Upper lobe of left lung (tissue), 6 donors: ENCODE results near the gene PIK3R6. TPM values are rescaled to one million over a fixed set of nuclear protein-coding genes. Genes with fewer than 3 reads are reported as not detected.

Experiments used
- ATAC-seq, 2 donors: fragments of 200-7000 bp; cut with Tn5 transposase; one replicate each; pipeline ENCODE4 v1.9.1; 2022; ENCODE audit warnings: mild to moderate bottlenecking in 2 of 2, moderate library complexity in 2 of 2; ENCODE audit not compliant: low FRiP score in 2 of 2
- DNase-seq, 2 donors: peaks; one replicate each; pipeline ENCODE4 v3.0.0-alpha.2; 2019 to 2020
- H3K27ac ChIP-seq, 4 donors: fragments of 200-600 bp; sonication (generic); one replicate each; pipeline ENCODE4 v1.5.1; 2016 to 2019
- H3K27me3 ChIP-seq, 4 donors: fragments of 200-600 bp; sonication (generic); one replicate each; pipeline ENCODE4 v1.5.1; 2017 to 2019
- H3K36me3 ChIP-seq, 4 donors: fragments of 200-600 bp; sonication (generic); one replicate each; pipeline ENCODE4 v1.5.1; 2016 to 2019
- H3K4me1 ChIP-seq, 4 donors: fragments of 200-600 bp; sonication (generic); one replicate each; pipeline ENCODE4 v1.5.1; 2018 to 2019
- H3K4me3 ChIP-seq, 4 donors: fragments of 200-600 bp; sonication (generic); one replicate each; pipeline ENCODE4 v1.5.1; 2017 to 2019; ENCODE audit warnings: mild to moderate bottlenecking in 2 of 4, moderate library complexity in 1 of 4
- H3K9me3 ChIP-seq, 4 donors: fragments of 200-600 bp; sonication (generic); one replicate each; pipeline ENCODE4 v1.5.1; 2018 to 2019
- CTCF ChIP-seq, 6 experiments: fragments of 450-650 bp in 4 of 6; fragments of 200-600 bp in 2 of 6; sonication (generic) in 2 of 6; IDR thresholded peaks; one replicate each; pipeline ENCODE4 v1.5.1; 2016 to 2019; ENCODE audit warnings: antibody characterized with exemption in 6 of 6
- EP300 ChIP-seq, 4 donors: sonication (generic); formaldehyde crosslinking; IDR thresholded peaks; one replicate each; pipeline ENCODE4 v1.5.1; 2017; ENCODE audit warnings: antibody characterized with exemption in 4 of 4, control low read depth in 2 of 4
- POLR2A ChIP-seq, 4 donors: fragments of 450-650 bp; IDR thresholded peaks; one replicate each; pipeline ENCODE4 v1.5.1; 2016 to 2017; ENCODE audit warnings: antibody characterized with exemption in 4 of 4, mild to moderate bottlenecking in 2 of 4
- POLR2AphosphoS5 ChIP-seq, 2 donors: sonication (generic); formaldehyde crosslinking; IDR thresholded peaks; one replicate each; pipeline ENCODE4 v1.5.1; 2017; ENCODE audit warnings: antibody characterized with exemption in 2 of 2
- WGBS, 2 donors: methylation state at CpG; one replicate each; pipeline ENCODE4 v1.1.5; 2017 to 2018; 5-methylcytosine and 5-hydroxymethylcytosine counted together
- total RNA-seq, 6 donors: library from RNA; depleted of rRNA in 4 of 6; stranded (reverse); fragments of >200 nt in 4 of 6; gene quantifications; one replicate each; pipeline versions ENCODE4 v1.1.0 to v1.2.1, GENCODE V29; 2016 to 2021
- donor health status: DM: no; HTN: no; CAD: no; lungs with moderate emphysema.
- donor health status: DM: no; HTN: yes; CAD: no; lungs with severe emphysema.

The PIK3R6 gene
- total RNA-seq, 6 donors from 2014 or later = 1.1 to 4.2 (median 2.4) TPM

- H3K4me3 ChIP-seq = no peak overlapping the region
- TF ChIP-seq CTCF (IDR thresholded peaks at IDR 0.05) (no peak), POLR2AphosphoS5 (IDR thresholded peaks at IDR 0.05) (no peak), EP300 (IDR thresholded peaks at IDR 0.05) (no peak), POLR2A (IDR thresholded peaks at IDR 0.05) (no peak)
- no peak for DNase-seq
- peaks cover 0 to 20% (median 6%) of the 10 kb centered on the region in 4 donors for H3K36me3 ChIP-seq
- no peak overlapping the region for H3K27ac ChIP-seq
- no peaks in the 10 kb centered on the region for H3K9me3 ChIP-seq
- H3K27me3 ChIP-seq = no peaks in the 10 kb centered on the region
- 89 to 90% methylated on average over 5 to 7 of the region's 7 CpGs for WGBS, 2 donors
- ATAC-seq = no peak
- H3K4me1 ChIP-seq = no peaks in the 10 kb centered on the region
Observed at GRCh38 chr17:8881606-8882005, 14.1 kb upstream of the PIK3R6 start.

GRCh38 chr17:8880466-8880865, 13.0 kb upstream of the PIK3R6 start:
- H3K4me1 ChIP-seq = no peaks in the 10 kb centered on the region
- peaks cover 0 to 15% (median 4%) of the 10 kb centered on the region in 4 donors for H3K36me3 ChIP-seq
- DNase-seq (no peak), ATAC-seq (no peak)
- H3K27me3 ChIP-seq = no peaks in the 10 kb centered on the region
- no peak overlapping the region for H3K4me3 ChIP-seq
- WGBS, 2 donors = 90 to 93% methylated on average over 7 of the region's 7 CpGs
- TF ChIP-seq POLR2AphosphoS5 (IDR thresholded peaks at IDR 0.05) = no peak
- TF ChIP-seq POLR2A (IDR thresholded peaks at IDR 0.05) = no peak
- no peak for TF ChIP-seq CTCF (IDR thresholded peaks at IDR 0.05)
- TF ChIP-seq EP300 (IDR thresholded peaks at IDR 0.05) = no peak
- H3K9me3 ChIP-seq = no peaks in the 10 kb centered on the region
- no peak overlapping the region for H3K27ac ChIP-seq

- ATAC-seq (no peak), DNase-seq (no peak)
- Histone ChIP-seq H3K9me3 (no peaks in the 10 kb centered on the region), H3K27ac (no peak overlapping the region), H3K27me3 (no peaks in the 10 kb centered on the region), H3K36me3 (peaks cover 0 to 12% (median 2%) of the 10 kb centered on the region in 4 donors), H3K4me3 (no peak overlapping the region), H3K4me1 (no peaks in the 10 kb centered on the region)
- 68 to 71% methylated on average over 7 of the region's 7 CpGs for WGBS, 2 donors
- TF ChIP-seq POLR2A (IDR thresholded peaks at IDR 0.05) = no peak
- no peak for TF ChIP-seq EP300 (IDR thresholded peaks at IDR 0.05)
- TF ChIP-seq CTCF (IDR thresholded peaks at IDR 0.05) = no peak
- TF ChIP-seq POLR2AphosphoS5 (IDR thresholded peaks at IDR 0.05) = no peak
Observed at GRCh38 chr17:8879410-8879809, 11.9 kb upstream of the PIK3R6 start.

GRCh38 chr17:8877984-8878383, 10.5 kb upstream of the PIK3R6 start:
- Histone ChIP-seq H3K4me1 (peaks cover 0 to 11% (median 5%) of the 10 kb centered on the region in 4 donors), H3K36me3 (peaks cover 0 to 12% (median 1%) of the 10 kb centered on the region in 4 donors), H3K27ac (no peak overlapping the region), H3K27me3 (no peaks in the 10 kb centered on the region), H3K4me3 (no peak overlapping the region), H3K9me3 (no peaks in the 10 kb centered on the region)
- 83 to 84% methylated on average over 4 of the region's 4 CpGs for WGBS, 2 donors
- ATAC-seq (no peak), DNase-seq (no peak)
- TF ChIP-seq POLR2A (IDR thresholded peaks at IDR 0.05) (no peak), EP300 (IDR thresholded peaks at IDR 0.05) (no peak), CTCF (IDR thresholded peaks at IDR 0.05) (no peak), POLR2AphosphoS5 (IDR thresholded peaks at IDR 0.05) (no peak)

- Histone ChIP-seq H3K27me3 (no peaks in the 10 kb centered on the region), H3K4me3 (no peak overlapping the region), H3K36me3 (peaks cover 0 to 10% (median 1%) of the 10 kb centered on the region in 4 donors), H3K9me3 (no peaks in the 10 kb centered on the region), H3K27ac (no peak overlapping the region), H3K4me1 (peaks cover 0 to 15% (median 6%) of the 10 kb centered on the region in 4 donors)
- WGBS, 2 donors = 87 to 89% methylated on average over 4 to 5 of the region's 5 CpGs
- TF ChIP-seq EP300 (IDR thresholded peaks at IDR 0.05) = no peak
- ATAC-seq = no peak
- DNase-seq = no peak
Observed at GRCh38 chr17:8875957-8876356, 8.5 kb upstream of the PIK3R6 start.
